Body of pancreas (tissue), 4 donors: ENCODE measurements around the gene ADCY10. TPM values are rescaled to one million over a fixed set of nuclear protein-coding genes. Genes with fewer than 3 reads are reported as not detected.
"Not testable (repeated sequence)": the region's sequence is repeated elsewhere in the genome, so short reads cannot be mapped to it uniquely, and the experiment has no call there.

ENCODE experiments used
- ATAC-seq: fragments of 150-250 bp; one replicate; pipeline ENCODE4 v1.9.1; 2016
- DNase-seq, 4 donors: peaks; one replicate each; pipeline ENCODE4 v3.0.0-alpha.2; 2019
- H3K27ac ChIP-seq, 4 donors: fragments of 200-600 bp; sonication (generic); 1 replicate in 3 of 4; 2 replicates in 1 of 4; pipeline versions ENCODE4 v1.5.1 to v1.6.1; 2016 to 2019; ENCODE audit warnings: mild to moderate bottlenecking in 1 of 4, mixed read lengths in 1 of 4, moderate library complexity in 1 of 4
- H3K27me3 ChIP-seq, 2 donors: fragments of 200-600 bp; sonication (generic); one replicate each; pipeline ENCODE4 v1.6.0; 2016; ENCODE audit warnings: mild to moderate bottlenecking in 1 of 2
- H3K36me3 ChIP-seq, 2 donors: fragments of 200-600 bp; sonication (generic); replicated peaks in 1 of 2; 2 replicates each; pipeline ENCODE4 v1.5.1; 2016; ENCODE audit warnings: low read depth in 2 of 2; ENCODE audit not compliant: insufficient read depth in 1 of 2
- H3K4me1 ChIP-seq: fragments of 200-600 bp; sonication (generic); one replicate; pipeline ENCODE4 v1.6.0; 2016
- H3K4me3 ChIP-seq, 2 donors: fragments of 200-600 bp; sonication (generic); 1 replicate in 1 of 2; 2 replicates in 1 of 2; pipeline ENCODE4 v1.5.1; 2016 to 2019
- H3K9me3 ChIP-seq, 3 donors: fragments of 200-600 bp; sonication (generic); 1 replicate in 2 of 3; 2 replicates in 1 of 3; pipeline ENCODE4 v1.5.1; 2016
- POLR2A ChIP-seq, 3 donors: fragments of 450-650 bp; IDR thresholded peaks; one replicate each; pipeline ENCODE4 v1.6.1; 2016; ENCODE audit warnings: antibody characterized with exemption in 3 of 3, mild to moderate bottlenecking in 2 of 3
- WGBS, 2 donors: methylation state at CpG; one replicate each; pipeline ENCODE4 v1.1.5; 2017; 5-methylcytosine and 5-hydroxymethylcytosine counted together
- intact Hi-C: fragments of 100-400 bp; cut with DNase I; formaldehyde crosslinking; loops from one replicate; pipeline ENCODE4 v1.15.1; 2023
- total RNA-seq, 2 donors: library from RNA; depleted of rRNA; stranded (reverse); fragments of >200 nt; gene quantifications; one replicate each; pipeline ENCODE4 v1.1.0, GENCODE V29; 2016
- TF ChIP-seq, protein P1 (sequence below), 7 experiments: fragments of 450-650 bp in 4 of 7; fragments of 200-600 bp in 3 of 7; sonication (generic) in 3 of 7; IDR thresholded peaks; one replicate each; pipeline ENCODE4 v1.5.1; 2016 to 2019; ENCODE audit warnings: antibody characterized with exemption in 7 of 7

Gene ADCY10
- total RNA-seq, 2 donors from 2014 or later: 0.26 TPM; not detected in 1

DNA sequence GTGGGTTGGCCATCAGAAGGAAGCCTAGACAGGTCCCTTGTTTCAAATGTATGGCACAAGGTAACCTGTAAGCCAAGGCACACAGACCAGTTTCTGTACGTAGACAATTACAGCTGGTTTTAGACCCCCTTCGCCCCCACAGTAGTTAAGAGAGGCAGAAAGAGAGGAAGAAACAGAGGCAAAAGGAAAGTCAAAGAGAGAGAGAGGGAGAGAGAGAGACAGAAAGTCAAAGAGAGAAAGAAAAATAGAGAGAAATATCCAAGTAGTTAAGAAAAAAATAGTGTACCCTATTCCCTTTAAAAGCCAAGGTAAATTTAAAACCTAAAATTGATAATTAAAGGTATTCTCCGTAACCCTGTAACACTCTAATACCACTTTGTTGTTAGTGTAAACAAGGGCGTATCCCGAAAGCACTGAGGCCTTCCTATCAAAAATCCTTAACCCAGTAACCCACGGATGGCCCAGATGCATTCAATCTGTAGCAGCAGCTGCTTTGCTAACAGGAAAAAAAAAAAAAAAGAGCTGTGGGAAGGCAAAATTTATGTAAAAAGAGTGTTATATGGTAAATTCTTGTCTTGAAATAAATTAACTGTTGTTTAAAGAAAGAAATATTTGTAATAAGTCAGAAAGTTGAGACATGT is 49.4 kb downstream of the ADCY10 start:
- TF ChIP-seq, protein P1, sequence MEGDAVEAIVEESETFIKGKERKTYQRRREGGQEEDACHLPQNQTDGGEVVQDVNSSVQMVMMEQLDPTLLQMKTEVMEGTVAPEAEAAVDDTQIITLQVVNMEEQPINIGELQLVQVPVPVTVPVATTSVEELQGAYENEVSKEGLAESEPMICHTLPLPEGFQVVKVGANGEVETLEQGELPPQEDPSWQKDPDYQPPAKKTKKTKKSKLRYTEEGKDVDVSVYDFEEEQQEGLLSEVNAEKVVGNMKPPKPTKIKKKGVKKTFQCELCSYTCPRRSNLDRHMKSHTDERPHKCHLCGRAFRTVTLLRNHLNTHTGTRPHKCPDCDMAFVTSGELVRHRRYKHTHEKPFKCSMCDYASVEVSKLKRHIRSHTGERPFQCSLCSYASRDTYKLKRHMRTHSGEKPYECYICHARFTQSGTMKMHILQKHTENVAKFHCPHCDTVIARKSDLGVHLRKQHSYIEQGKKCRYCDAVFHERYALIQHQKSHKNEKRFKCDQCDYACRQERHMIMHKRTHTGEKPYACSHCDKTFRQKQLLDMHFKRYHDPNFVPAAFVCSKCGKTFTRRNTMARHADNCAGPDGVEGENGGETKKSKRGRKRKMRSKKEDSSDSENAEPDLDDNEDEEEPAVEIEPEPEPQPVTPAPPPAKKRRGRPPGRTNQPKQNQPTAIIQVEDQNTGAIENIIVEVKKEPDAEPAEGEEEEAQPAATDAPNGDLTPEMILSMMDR (IDR thresholded peaks at IDR 0.05): no peak
- TF ChIP-seq POLR2A (IDR thresholded peaks at IDR 0.05): no peak
- intact Hi-C loops: no loop called here
- DNase-seq: no peak

DNA sequence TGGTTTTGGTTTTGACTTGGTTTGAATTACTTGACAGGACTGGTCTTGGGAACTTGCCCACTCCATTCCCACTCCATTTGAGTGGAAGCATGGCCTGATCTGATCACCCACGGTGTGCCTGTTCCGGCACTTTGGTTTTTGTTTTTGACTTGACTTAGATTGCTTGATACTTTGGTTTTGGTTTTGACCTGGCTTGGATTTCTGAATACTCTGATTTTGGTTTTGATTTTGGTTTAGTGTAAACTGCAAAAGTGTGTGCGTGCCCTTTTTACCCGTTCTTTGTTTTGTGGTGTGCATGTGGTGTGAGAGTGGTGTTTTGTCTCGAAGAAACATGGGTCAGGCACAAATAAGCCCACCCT is 50.0 kb downstream of the ADCY10 start:
- H3K4me3 ChIP-seq: no peak overlapping the region
- no peaks in the 10 kb centered on the region for H3K27me3 ChIP-seq
- no peak overlapping the region for H3K27ac ChIP-seq
- ATAC-seq (no peak), DNase-seq (no peak)
- 95 to 97% methylated on average over 5 of the region's 5 CpGs for whole genome bisulfite sequencing, 2 donors
- H3K36me3 ChIP-seq: no peaks in the 10 kb centered on the region
- H3K9me3 ChIP-seq: no peaks in the 10 kb centered on the region
- TF ChIP-seq, protein P1 (IDR thresholded peaks at IDR 0.05): no peak
- no peak for TF ChIP-seq POLR2A (IDR thresholded peaks at IDR 0.05)
- intact Hi-C loops: no loop called here
- no peaks in the 10 kb centered on the region for H3K4me1 ChIP-seq

More for the DNA sequence above, 49.4 kb downstream of the ADCY10 start:
- Histone ChIP-seq H3K4me1 (no peaks in the 10 kb centered on the region), H3K4me3 (no peak overlapping the region), H3K27me3 (no peaks in the 10 kb centered on the region), H3K36me3 (no peaks in the 10 kb centered on the region), H3K9me3 (no peaks in the 10 kb centered on the region), H3K27ac (no peak overlapping the region)
- no peak for ATAC-seq
- WGBS, 2 donors: 78 to 82% methylated on average over 6 of the region's 6 CpGs

DNA sequence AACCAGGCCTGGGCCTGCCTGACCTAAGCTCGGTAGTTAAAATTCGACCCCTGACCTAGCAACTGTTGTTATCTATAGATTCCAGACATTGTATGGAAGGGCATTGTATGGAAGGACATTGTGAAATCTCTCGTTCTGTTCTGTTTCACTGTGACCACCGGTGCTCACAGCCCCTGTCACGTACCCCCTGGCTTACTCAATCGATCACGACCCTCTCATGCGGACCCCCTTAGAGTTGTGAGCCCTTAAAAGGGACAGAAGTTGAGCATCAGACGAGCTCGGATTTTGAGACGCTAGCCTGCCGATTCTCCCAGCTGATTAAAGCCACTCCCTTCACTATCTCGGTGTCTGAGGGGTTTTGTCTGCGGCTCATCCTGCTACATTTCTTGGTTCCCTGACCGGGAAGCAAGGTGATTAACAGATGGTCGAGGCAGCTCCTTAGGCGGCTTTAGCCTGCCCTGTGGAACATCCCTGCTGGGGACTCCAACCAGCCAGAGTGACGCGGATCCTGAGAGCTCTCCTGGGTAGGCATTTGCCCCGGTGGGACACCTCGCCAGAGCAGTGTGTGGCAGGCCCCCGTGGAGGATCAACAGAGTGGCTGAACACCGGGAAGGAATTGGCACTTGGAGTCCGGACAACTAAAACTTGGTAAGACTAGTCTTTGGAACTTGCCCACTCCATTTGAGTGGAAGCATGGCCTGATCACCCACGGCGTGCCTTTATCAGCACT is 50.6 kb downstream of the ADCY10 start:
- H3K27ac ChIP-seq, intact Hi-C loops, H3K36me3 ChIP-seq, H3K9me3 ChIP-seq, H3K4me3 ChIP-seq, DNase-seq, H3K4me1 ChIP-seq, H3K27me3 ChIP-seq, ATAC-seq: not testable (repeated sequence)
- 84 to 85% methylated on average over 20 to 26 of the region's 26 CpGs for WGBS, 2 donors

DNA sequence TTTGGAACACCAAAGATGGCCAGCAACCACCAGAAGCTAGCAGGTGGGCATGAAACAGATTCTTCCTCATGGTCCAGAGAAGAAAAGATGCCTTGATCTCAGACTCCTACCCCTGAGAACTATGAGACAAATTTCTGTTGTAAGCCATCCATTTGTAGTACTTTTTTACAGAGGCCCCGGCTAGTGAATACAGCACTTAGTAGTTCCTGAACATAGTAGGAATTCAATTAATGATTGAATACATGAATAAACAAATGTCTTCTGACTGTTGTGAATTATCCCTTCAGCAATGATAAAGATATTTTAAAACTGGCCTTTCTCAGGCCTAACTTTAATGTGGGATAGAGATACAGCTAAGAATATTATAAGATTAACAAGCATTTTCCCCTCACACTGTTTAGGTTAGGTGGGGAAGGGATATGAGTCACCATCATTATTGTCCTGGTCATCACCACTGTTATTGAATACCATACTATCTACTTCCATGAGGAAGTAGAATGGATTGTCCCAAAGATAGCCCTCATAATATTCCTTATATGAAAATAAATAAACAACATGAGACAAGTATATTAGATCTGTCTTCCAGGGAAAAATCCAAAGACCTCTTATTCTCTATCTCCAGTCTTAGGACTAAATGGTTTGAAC is 51.4 kb downstream of the ADCY10 start:
- H3K4me1 ChIP-seq: no peaks in the 10 kb centered on the region
- no peak for ATAC-seq

DNA sequence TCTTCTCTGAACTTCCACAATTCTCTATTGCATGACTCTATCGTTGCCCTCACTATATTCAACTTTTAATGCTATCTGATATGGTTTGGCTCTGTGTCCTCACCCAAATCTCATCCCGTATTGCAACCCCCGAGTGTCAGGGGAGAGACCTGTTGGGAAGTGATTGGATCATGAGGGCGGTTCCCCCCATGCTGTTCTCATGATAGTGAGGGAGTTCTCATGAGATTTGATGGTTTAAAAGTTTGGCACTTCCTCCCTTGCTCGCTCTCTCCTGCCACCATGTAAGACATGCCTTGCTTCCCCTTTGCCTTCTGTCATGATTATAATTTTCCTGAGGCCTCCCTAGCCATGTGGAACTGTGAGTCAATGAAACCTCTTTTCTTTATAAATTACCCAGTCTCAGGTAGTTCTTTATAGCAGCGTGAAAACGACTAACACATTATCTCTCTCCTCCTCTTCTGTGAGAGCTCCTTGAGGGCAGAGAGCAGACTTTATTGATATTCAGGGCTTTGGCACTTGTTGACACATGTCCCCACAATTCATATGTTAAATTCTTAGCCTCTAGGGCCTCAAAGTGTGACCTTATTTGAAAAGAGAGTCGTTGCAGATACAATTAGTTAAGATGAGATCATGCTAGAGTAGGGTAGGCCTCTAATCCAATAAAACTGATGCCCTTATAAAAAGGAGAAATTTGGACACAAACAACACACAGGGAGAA is 52.1 kb downstream of the ADCY10 start:
- no peak for ATAC-seq
- H3K4me1 ChIP-seq: no peaks in the 10 kb centered on the region
- H3K4me3 ChIP-seq: no peak overlapping the region
- no peaks in the 10 kb centered on the region for H3K9me3 ChIP-seq
- 77 to 78% methylated on average over 8 of the region's 8 CpGs for WGBS, 2 donors
- intact Hi-C loops: no loop called here
- no peaks in the 10 kb centered on the region for H3K27me3 ChIP-seq
- DNase-seq: no peak
- no peaks in the 10 kb centered on the region for H3K36me3 ChIP-seq
- no peak for TF ChIP-seq POLR2A (IDR thresholded peaks at IDR 0.05)
- TF ChIP-seq, protein P1 (IDR thresholded peaks at IDR 0.05): no peak
- no peak overlapping the region for H3K27ac ChIP-seq

More for the DNA sequence above, 51.4 kb downstream of the ADCY10 start:
- no peaks in the 10 kb centered on the region for H3K27me3 ChIP-seq
- intact Hi-C loops: no loop called here
- no peak for TF ChIP-seq POLR2A (IDR thresholded peaks at IDR 0.05)
- DNase-seq: no peak
- 95 to 100% methylated on average over 1 of the region's 1 CpG for whole genome bisulfite sequencing, 2 donors
- H3K9me3 ChIP-seq: no peaks in the 10 kb centered on the region
- no peak overlapping the region for H3K4me3 ChIP-seq
- H3K36me3 ChIP-seq: no peaks in the 10 kb centered on the region
- no peak overlapping the region for H3K27ac ChIP-seq
